OCI-LY3 (cell line): ENCODE data around the gene PRUNE2.

Experiments used
- EZH2phosphoT487 ChIP-seq: fragments of 200-600 bp; shearing (Covaris generic); IDR thresholded peaks from 2 replicates; pipeline ENCODE4 v1.6.1; 2018; ENCODE audit warnings: antibody characterized with exemption, mixed run types, low read depth
- TF ChIP-seq, protein P1 (sequence below): fragments of 200-600, 300-600 bp; sonication (generic); IDR thresholded peaks from 2 replicates; pipeline ENCODE4 v1.5.1; 2014; ENCODE audit warnings: antibody characterized with exemption, low read length, low read depth

DNA sequence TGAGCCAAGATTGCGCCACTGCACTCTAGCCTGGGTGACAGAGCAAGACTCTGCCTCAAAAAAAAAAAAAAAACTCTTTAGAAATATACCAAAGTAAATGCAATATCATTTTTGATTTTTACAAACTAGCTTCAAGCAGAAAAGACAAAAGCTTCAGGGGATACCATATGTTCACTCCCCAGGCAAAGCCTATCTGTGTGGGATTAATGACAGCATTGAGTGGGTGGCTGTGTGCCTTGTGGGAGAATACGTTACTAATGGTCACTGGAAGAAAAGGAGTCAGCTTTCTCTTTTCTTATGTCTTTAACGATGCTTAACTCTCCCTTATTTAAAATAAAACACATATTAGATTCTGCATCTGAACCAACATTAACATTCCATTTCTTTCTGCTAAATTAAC lies 139.8 kb downstream of the PRUNE2 start:
- TF ChIP-seq, protein P1, sequence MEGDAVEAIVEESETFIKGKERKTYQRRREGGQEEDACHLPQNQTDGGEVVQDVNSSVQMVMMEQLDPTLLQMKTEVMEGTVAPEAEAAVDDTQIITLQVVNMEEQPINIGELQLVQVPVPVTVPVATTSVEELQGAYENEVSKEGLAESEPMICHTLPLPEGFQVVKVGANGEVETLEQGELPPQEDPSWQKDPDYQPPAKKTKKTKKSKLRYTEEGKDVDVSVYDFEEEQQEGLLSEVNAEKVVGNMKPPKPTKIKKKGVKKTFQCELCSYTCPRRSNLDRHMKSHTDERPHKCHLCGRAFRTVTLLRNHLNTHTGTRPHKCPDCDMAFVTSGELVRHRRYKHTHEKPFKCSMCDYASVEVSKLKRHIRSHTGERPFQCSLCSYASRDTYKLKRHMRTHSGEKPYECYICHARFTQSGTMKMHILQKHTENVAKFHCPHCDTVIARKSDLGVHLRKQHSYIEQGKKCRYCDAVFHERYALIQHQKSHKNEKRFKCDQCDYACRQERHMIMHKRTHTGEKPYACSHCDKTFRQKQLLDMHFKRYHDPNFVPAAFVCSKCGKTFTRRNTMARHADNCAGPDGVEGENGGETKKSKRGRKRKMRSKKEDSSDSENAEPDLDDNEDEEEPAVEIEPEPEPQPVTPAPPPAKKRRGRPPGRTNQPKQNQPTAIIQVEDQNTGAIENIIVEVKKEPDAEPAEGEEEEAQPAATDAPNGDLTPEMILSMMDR: no peak
- TF ChIP-seq EZH2phosphoT487: no peak
